Measurements from ENCODE around the gene ARHGAP32.

The ARHGAP32 gene

GRCh38 chr11:128955636-128956035 is 236.5 kb downstream of the ARHGAP32 start:
- DNase-seq, result no peak
- no peak for ATAC-seq

DNA sequence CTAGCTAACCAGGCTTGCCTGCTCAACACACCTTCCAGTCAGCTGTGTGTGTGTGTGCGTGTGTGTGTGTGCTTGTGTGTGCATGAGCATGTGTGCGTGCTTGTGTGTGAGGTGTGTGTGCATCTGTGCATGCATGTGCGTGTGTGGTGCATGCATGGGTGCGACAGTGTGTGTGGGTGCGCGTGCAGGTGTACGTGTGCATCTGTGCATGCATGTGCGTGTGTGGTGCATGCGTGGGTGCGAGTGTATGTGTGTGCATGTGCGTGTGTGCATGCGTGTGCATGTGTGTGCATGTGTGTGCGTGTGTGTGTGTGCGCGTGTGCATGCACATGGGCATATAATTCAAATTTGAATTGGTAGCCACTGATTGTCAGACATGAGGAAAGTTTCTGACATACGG is 239.0 kb downstream of the ARHGAP32 start:
- ATAC-seq, result no peak
- DNase-seq, result no peak

- no peak for DNase-seq
Observed at GRCh38 chr11:128949791-128950454, 242.2 kb downstream of the ARHGAP32 start.

DNA sequence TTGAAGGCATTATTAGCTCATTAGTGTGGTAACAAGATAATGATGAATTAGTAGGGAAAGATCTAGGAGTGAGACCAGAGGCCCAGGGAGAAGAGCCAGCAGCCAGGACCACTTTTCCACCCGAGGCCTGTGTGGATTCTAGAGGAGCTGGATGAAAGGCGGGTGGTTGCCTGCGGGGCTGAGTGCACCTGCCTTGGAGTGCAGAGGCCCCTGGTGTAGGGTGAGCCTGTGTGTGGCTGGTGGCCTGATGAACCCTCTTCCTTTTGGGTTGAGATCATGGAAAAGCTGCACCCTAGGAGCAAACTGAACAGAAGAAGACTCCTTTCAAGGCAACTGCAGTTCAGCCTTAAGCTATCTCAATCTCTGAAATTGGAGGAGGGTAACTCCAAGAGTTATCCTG is 243.5 kb downstream of the ARHGAP32 start:
- ATAC-seq (no peak), DNase-seq (no peak)

More at GRCh38 chr11:128949791-128950454, 242.2 kb downstream of the ARHGAP32 start:
- no peak for ATAC-seq

DNA sequence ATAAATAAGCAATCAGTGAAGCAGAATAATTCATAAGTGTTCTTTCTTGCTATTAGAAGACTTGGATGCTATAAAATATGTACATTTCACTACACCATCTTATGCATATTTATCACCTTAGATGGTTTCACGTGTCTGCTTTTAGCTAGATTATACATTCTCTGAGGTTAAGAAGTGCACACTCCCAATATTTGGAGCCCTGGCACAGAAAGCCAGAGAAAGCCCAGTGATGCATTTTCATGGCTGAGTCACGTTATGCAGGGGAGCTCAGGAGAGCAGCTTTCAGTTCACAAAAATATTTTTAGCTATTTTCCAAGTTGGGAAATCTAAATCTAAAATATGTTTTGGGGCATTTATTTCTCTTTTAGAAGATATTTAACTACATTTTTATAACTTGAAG is 244.4 kb downstream of the ARHGAP32 start:
- DNase-seq (no peak), ATAC-seq (no peak)

GRCh38 chr11:128946648-128947047 is 245.5 kb downstream of the ARHGAP32 start:
- ATAC-seq, result no peak
- DNase-seq, result no peak

GRCh38 chr11:128943428-128943976 is 248.6 kb downstream of the ARHGAP32 start:
- DNase-seq, result no peak
- ATAC-seq, result no peak

GRCh38 chr11:128942817-128943427 is 249.2 kb downstream of the ARHGAP32 start, which contains the start of gene TP53AIP1:
TP53AIP1 (minus strand) TSS chr11:128942871; CDS start chr11:128937818, 5,053 bp downstream.
- DNase-seq, result no peak
- no peak for ATAC-seq

GRCh38 chr11:128942272-128942612 is 249.9 kb downstream of the ARHGAP32 start:
- ATAC-seq (no peak), DNase-seq (no peak)

GRCh38 chr11:128941573-128942271 is 250.4 kb downstream of the ARHGAP32 start:
- ATAC-seq (no peak), DNase-seq (no peak)

- ATAC-seq, result no peak
- DNase-seq, result no peak
Observed at GRCh38 chr11:128941110-128941509, 251.0 kb downstream of the ARHGAP32 start.

- DNase-seq, result no peak
- no peak for ATAC-seq
Observed at GRCh38 chr11:128940603-128941002, 251.5 kb downstream of the ARHGAP32 start.

DNA sequence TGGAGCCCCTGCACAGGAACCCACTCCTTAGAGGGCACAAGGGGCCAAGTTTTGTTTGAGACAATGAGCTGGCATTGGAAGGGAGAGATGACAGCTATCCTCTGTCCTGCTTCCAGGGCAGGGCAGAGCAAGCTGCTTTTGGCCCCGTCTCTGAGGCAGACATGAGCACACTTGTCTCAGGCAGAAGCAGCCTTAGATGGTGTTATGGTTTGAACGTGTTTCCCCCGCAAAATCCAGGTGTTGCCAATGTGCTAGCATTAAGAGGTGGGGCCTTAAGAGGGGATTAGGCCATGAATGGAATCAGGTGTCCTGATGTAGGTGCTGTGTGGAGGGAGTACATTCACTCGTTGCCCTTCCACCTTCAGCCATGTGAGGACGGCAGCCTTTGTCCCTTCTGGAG is 252.0 kb downstream of the ARHGAP32 start:
- DNase-seq, result no peak

GRCh38 chr11:128939591-128939990 is 252.5 kb downstream of the ARHGAP32 start:
- DNase-seq, result no peak
- no peak for ATAC-seq

More for the DNA sequence above, 252.0 kb downstream of the ARHGAP32 start:
- ATAC-seq, result no peak

GRCh38 chr11:128938156-128938885 is 253.8 kb downstream of the ARHGAP32 start:
- no peak for ATAC-seq
- DNase-seq, result no peak

DNA sequence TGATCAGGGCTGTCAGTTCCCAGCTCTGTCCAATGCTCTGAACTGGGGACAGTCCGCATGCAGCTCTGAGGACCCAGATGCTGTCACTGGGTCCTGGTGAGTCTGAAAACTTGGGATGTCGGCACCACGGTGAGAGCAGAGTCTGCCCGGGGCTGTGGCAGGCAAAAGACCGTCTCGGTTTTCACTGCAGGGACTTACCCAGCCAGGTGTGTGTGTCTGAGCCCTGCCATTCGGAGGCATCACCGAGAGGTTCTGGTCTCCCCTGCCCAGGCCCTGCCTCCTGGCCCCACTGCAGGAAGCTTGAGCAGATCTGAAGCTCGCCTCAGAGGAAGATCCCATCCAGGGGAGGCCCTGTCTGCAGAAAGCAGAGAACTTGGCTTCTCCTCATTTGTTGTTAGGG is 254.6 kb downstream of the ARHGAP32 start:
- DNase-seq, result no peak
- ATAC-seq, result no peak

DNA sequence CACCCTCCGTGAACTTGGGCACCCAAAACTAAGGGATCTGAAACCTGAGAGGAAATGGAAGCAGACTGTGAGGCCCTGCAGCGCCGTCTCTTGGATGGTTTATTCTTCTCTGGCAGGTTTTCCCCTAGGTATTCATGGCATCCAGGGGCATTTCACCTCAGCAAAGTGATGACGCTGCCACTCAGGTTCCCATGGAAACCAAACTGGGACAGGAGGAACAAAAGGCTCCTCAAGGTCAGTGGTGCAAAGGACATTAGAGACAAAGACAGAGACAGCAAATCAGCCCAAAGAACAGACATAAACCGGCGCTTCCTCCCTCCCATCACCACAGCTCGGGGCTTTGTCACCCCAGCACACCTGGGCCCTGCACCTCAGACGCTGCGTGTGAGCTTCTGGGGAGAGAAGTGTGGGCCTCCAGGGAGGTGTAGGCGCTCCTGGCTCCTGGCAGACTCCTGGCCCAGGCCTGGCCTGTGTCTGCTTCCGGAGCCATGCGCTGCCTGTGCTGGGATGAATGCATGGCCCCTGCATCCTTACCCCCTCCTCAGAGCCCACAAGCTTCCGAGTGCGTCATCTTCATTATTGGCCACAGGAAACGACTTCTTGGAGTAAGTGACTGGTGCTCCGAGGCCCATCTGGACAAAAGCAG is 255.4 kb downstream of the ARHGAP32 start:
- no peak for DNase-seq
- ATAC-seq, result no peak

- ATAC-seq, result no peak
- no peak for DNase-seq
Observed at GRCh38 chr11:128934926-128935325, 257.2 kb downstream of the ARHGAP32 start.

- DNase-seq (no peak), ATAC-seq (no peak)
Observed at GRCh38 chr11:128934351-128934750, 257.8 kb downstream of the ARHGAP32 start.

DNA sequence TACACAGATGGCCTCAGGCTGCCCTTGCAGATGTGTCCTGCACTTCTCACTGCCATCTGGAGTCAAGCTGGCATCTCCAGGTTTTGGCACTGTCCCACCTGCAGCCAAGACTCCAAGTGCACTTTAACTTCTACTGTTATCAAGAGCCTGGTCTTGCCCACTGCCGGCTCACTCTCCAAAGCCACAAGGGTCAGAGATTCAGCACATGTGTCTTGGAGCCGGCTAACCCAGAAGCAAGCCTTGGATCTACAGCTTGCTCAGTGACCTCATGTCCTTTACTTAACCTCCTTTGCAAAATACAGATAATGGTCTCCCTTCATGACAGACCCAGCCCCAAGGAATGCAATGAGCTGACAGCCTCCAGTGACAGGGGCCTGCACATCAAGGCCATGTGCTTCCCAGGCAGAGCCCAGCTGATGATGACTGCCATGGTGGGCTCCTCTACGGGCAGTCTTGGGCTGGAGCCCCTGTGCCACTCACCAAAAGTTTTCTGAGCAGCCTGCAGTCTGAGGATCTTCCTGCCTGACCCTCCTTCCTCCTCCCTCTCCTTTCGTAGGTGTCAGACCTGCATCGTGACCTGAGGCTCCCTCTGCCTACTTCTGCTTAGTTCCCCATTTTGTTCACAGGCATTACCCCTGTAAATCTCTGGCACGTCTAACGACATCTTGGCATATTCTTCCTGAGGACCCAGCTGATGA is 258.5 kb downstream of the ARHGAP32 start:
- DNase-seq (no peak), ATAC-seq (no peak)

DNA sequence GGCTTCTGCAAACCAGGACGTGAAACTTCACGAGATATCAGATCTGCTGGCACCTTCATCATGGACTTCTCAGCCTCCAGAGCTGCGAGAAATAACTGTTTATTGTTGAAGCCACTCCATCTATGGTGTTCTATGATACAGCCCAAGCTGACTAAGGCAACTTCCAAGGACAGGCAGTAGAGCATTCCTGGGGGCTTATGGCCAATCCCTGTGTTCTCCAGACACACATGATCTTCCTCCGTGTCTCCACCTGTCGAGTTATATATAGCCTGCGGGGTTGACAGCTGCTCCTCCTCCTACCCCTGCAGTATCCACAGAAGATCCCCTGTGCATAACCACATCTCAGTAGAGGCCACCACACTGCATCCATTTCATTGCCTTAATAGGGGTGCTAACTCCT is 260.5 kb downstream of the ARHGAP32 start:
- ATAC-seq, result no peak
- no peak for DNase-seq
